CD4-positive, alpha-beta T cell treated with Interleukin-17A for 1 hour (primary cell): ENCODE measurements around the gene AP1M1.
"Not testable (repeated sequence)": the region's sequence is repeated elsewhere in the genome, so short reads cannot be mapped to it uniquely, and the experiment has no call there.

Experiments used
- DNase-seq: peaks from one replicate; pipeline ENCODE4 v3.0.0-alpha.2; 2020

Gene AP1M1

GRCh38 chr19:16265205-16265604, 67.5 kb downstream of the AP1M1 start:
- no peak for DNase-seq

DNA sequence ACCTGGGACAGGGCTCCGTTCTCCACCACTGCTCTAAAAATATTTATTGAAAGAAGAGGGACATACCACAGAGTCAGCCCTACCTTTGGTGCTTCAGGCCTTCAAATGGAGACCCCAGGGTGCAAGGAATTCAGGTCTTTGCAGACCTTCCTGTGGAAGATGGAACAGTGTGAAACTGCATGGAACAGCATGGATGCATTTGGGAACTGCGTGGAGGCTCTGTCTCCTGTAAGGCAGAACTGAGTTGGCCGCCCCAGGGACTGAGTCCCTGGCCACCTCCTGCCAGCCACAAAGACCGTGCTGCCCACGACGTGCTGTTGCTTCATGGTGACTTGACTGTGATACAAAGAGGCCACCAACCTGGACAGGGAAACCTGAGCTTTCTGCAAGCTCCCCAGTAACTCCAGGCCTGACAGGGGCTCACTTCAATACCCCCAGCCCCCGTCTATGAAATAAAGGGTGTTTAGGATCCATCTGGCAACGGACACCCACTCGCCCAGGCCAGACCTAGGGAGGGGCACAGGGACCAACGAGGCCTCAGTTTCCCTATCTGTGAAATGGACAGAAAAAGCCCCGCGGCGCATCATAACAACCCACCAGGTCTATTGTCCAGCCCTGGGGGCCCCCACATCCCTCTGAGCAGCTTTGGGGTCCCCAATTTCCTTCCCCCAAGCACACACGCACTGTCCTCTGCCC, 68.3 kb downstream of the AP1M1 start:
- no peak for DNase-seq

- peak; percentile 83 for DNase-seq
Observed at GRCh38 chr19:16266586-16266942, 68.9 kb downstream of the AP1M1 start.

DNA sequence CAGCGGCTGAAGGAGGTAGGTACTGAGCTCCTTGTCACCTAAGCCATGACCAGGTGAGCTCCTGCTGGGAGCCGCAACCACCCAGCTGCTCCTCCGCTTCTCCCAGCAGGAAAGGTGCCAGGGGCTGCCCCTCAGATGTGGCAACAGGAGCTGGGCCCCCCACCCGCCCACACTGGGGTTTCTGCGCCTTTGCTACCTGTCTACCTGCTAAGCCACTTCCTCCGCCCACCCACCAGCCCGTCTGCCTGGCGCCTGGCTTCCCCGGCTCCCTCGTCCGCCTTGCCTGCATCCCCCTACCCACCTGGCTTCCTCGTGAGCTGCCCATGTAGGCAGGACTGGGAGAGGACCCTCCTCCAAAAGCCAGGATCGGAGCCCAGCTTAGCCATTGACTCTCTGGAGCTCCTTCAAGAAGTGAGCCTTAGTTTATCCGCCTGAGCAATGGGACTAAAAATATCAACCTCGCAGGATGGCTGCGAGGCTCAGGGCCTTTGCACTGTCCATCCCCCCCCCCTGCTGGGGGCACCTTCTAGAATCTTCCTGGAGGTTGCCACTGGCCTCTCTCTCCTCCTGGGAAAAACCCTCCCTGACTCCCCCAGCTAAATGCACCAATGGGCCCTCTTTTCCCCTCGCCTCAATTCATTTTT, 71.1 kb downstream of the AP1M1 start:
- DNase-seq, result peak; percentile 44

GRCh38 chr19:16272945-16273344, 75.2 kb downstream of the AP1M1 start:
- DNase-seq, result no peak

- DNase-seq, result no peak
Observed at GRCh38 chr19:16274447-16274846, 76.7 kb downstream of the AP1M1 start.

DNA sequence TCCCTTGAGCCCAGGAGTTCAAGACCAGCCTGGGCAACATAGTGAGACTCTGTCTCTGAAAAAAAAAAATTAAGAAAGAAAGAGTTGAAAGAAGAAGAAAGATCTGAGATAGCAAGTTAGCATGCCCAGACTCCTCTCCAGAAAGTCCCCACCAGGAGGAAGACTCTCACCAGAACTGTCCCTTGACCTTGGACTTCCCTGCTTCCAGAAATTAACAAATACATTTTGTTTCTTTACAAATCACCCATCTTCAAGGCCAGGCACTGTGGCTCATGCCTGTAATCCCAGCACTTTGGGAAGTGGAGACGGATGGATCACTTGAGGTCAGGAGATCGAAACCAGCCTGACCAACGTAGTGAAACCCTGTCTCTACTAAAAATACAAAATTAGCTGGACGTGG, 82.6 kb downstream of the AP1M1 start:
- no peak for DNase-seq

- DNase-seq, result no peak
Observed at GRCh38 chr19:16281743-16282142, 84.0 kb downstream of the AP1M1 start.

DNA sequence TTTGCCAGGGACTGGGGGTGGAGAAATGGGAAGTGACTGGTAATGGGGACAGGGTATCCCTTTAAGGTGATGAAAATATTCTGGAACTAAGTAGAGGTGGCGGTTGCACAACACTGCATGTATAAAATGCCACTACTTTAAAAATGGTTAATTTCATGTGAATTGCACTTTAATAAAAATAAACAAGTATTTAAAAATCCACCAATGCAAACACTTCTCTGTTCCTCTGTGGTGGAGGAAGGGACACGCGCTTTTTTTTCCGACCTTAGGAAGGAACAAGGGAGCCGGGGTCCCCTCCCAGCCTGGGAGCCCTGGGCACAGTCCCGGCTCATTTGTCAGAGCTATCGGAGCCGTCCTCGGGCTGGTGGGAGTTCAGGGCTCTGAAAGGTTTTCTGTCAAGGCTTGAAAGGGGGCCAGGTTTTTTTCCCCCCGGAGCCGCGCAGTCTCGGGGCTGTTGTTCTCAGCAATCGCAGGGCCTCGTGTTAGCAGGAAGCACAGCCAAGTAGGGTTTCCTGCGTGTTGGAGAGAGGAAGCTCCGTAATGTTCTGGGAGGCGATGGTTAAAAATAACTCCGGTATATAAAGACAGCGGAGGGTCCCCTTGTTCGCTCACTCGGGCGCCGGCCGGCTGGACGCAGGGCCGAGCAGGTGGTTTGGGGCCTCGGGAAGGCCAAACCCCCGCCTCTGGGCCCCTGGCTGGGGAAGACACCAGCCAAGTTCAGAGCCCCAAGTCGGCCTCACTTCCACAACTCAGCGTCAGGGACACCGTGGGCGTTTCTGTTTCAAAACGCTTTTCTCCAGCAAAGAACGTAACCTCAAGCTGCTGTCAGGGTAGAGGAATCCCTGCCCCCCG, 85.7 kb downstream of the AP1M1 start:
- DNase-seq, result peak; percentile 67

GRCh38 chr19:16284505-16284904, 86.8 kb downstream of the AP1M1 start:
- DNase-seq, result no peak

- not testable (repeated sequence) for DNase-seq
Observed at GRCh38 chr19:16285079-16285478, 87.4 kb downstream of the AP1M1 start.

DNA sequence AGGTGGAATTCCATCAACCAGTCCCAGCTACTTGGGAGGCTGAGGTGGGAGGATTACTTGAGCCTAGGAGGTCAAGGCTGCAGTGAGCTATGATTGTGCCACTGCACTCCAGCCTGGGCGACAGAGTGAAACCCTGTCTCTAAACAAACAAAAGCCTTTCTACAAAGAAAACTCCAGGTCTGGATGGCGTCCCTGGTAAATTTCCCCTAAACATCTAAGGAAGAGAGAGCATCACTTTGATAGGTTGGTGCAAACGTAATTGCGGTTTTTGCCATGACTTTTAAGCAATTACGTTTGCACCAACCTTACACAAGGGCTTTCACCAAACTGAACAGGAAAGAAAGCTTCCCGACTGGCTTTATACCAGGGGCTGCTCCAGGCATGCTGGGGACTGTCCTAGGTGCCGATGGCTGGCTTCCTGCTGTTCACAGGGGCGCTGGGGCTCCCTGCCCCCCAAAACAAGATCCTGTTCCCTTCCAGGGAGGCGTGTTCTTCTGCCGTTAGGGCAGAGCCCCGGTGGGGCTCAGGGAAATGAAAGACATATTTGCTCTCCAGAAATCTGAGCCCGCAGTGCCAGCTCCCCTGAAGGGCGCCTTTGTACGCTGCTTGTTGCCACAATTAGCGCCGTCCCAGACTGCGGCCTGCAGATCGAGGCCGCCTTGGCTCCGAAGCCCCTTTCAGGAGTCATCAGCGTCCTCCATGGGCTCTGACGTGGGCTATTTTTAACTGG, 88.2 kb downstream of the AP1M1 start:
- peak; percentile 23 for DNase-seq

DNA sequence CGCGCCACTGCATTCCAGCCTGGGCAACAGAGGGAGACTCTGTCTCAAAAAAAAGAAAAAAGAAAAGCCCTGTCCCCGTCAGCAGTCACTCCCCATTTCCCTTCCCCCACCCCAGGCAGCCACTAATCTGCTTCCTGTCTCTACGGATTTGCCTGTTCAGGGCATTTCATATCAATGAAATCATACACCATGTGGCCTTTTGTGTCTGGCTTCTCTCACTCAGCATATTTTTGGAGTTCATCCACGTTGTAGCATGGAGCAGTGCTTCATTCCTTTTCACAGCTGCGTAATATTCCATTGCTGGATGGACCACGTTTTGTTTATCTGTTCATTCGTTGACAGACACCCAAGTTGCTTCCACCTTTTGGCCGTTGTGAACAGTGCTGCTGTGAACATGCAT, 90.8 kb downstream of the AP1M1 start:
- no peak for DNase-seq

- DNase-seq, result peak; percentile 22
Observed at GRCh38 chr19:16289594-16289993, 91.9 kb downstream of the AP1M1 start.

GRCh38 chr19:16290692-16291091, 93.0 kb downstream of the AP1M1 start:
- DNase-seq, result no peak

DNA sequence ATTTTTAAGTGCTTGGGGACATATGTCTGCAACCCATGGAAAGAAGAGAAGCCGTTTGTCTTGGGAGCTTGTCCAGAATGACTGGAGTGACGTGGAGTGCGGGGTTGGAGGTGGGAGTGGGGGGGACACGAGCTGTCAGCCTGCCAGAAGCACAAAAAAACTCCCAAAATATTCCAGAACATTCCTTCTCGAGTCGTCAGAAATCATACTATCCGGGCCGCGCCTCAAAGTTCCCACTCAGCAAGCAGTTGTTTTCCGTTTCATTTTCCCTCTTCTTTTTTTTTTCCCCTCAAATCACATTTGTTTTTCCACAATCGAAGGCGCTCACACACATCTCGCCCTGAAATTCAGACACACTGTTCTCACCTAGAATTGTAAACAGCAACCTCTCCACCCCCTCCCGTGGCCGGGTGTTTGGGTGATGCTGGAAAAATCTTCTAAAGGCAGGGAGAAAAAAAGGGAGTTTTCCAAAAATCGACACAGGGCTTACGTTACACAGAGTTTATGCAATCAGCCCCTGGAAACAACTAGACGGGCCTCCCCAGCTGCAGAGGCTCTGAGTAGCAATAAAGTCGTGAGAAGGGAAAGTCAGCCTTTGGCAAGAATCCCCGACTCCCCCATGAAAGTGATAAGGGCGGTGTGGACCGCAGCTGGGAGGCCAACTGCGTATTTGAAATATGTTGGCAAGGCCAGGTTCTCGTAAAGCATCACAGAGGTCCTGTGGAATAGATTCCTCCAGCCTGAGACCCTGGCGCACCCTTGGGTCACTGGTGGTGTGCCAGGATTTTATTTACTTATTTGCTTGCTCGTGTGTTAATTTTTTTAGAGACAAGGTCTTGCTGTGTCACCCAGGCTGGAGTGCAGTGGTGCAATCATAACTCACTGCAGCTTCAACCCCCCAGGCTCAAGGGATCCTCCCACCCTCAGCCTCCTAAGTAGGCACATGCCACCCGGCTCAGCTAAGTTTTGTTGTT, 95.7 kb downstream of the AP1M1 start:
- no peak for DNase-seq

GRCh38 chr19:16295057-16295456, 97.3 kb downstream of the AP1M1 start:
- DNase-seq, result no peak
